Stimulated activated CD8-positive, alpha-beta memory T cell treated with anti-CD3 and anti-CD28 coated beads, Interleukin-4, amount 100 ng/mL, for 48 hours (primary cell): Measurements from ENCODE around the gene TMEM129.

ENCODE experiments used
- DNase-seq: peaks from one replicate; pipeline ENCODE4 v3.0.0-alpha.2; 2020

The TMEM129 gene

DNA sequence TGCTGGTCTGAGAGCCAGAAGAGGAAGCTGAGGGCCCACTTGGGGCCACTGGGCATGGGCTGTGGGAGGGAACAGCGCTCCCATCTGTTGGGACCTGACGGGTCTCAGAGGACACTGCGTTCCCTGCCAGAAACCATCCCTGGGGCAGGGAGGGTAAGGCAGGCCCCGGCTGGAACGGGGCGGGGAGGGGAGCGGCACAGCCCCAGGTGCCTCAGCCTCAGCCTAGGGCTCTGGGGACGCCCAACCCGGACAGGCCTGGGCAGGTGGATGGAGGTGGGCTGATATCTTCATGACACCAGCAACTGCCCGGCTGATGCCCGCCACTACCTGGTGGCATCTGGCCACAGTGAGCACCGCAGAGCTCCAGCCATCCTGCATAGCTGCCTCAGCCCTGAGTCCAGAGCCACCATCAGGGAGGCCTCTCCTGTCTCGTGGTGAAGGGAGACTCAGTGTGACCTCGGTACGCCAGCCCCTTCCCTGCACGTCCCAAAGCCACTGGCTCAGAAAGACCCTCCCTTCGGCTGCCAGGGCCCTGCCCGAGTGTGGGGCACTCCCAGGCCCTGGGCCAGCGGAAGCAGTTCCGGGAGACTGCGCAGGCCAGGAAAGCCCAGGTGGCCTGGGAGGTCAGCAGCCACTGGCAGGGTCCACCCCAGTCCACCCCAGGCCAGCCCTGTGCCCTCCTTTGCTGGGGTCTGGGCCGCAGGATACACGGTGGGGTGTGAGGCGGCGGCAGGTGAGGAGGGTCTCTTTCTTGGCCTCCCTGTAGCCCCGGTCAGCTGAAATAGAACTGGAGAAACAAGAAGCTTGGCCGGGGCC lies 37.4 kb upstream of the TMEM129 start:
- no peak for DNase-seq

GRCh38 chr4:1757836-1758235 lies 36.7 kb upstream of the TMEM129 start:
- no peak for DNase-seq

DNA sequence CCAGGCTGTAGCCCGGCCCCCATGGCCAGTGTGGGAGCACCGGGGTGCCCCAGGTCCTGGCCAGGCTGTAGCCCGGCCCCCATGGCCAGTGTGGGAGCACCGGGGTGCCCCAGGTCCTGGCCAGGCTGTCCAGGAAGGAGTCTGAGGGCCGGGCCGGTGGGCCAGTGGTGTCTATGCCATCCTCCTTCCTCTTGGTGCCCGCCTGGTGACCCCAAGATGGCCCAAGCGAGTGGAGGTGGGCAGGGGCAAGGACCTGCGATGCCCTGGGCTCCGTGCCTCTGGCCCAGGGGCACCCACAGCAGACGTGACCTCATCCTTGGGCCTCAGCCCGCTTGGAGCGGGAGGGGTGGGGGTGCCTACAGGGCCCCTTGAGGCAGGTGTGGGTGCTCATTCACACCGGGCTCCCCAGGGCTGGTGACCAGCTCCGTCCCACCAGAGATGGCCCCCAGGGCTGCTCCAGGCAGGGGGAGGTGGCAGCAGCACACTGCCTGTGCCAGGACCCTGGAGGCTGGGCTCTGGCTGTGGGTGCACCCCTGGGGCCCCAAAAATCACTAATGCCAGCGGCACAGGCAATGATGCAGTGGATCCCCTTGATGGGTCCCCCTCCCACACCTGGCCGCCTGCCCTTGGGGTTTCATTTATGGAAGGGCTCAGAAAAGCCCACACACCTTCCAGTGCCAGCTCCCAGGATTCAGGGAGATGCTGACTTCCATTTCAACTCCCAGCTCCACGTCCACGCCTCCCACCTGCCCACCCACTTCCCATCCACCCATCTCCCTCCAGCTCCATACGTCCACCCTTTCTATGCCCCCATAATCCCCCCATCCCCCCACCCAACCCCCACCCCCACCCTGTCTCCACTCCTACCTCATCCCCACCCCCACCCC lies 36.0 kb upstream of the TMEM129 start:
- DNase-seq: no peak

DNA sequence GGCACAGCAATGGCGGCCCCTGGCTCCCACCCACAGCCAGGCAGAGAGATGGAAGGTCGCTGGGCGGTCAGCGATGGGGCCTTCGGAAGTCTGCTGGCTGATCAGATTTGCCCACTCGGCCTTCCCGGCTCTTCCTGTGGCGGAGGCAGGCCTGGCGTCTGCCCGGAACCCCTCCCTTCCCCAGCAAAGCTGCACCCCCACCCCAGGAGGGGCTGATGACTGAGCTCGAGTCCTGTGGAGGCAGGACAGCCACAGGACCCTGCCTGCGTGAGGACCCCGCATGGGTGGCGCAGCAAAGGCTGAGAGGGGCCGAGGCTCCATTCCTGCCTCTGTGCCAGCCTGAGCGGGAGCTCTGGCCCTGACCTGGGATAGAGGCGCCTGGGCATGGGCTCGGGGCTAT lies 35.0 kb upstream of the TMEM129 start:
- DNase-seq: no peak

DNA sequence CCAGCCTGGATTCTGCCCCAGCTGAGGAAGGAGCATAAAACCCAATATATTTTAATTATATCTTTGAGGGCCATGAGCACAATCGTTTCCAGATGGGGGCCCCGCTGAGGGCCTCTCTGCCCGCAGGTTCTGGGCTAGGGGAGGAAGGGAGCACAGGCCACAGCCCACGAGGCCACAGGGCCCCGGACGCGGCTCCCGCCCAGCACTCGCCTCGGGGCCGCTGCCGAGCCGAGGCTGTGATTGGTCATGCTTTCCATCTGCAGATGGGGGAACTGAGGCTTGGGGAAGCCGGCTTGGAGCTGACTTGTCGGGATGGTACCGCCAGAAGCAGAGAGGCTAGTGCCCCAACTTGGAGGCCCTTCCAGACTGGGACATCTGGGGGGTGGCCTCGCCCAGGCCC lies 34.2 kb upstream of the TMEM129 start:
- no peak for DNase-seq

GRCh38 chr4:1754336-1754735 lies 33.2 kb upstream of the TMEM129 start:
- DNase-seq: no peak

DNA sequence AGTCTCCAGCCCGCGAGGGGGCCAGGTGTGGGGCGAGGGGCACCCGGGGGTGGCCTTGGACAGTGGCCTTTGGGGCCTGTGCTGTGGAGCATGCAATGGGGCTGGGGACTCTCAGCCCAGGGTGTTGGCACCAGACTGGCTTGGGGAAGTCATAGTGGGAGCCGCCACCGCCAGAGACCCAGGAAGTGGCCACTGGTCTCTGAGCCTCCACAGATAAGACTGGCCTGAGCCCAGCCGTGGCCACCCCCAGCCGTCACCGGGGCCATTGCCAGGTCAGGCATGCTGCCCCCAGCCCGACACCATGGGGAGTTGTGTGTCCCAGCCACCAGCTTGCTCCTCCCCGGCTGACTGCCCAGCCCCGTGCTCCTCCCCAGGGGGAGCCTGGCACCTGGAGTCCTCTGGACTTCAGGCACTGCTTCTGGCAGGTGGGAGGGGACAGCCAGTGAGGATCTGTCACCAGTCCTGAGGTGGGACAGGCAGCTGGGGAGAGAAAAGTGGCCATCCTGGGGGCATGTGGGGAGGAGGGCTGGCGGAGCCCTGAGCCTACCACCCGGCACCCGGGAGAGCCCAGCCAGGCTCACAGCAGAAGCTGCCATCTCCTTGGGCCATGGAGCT lies 32.7 kb upstream of the TMEM129 start:
- no peak for DNase-seq

GRCh38 chr4:1753294-1753696 lies 32.2 kb upstream of the TMEM129 start:
- no peak for DNase-seq

DNA sequence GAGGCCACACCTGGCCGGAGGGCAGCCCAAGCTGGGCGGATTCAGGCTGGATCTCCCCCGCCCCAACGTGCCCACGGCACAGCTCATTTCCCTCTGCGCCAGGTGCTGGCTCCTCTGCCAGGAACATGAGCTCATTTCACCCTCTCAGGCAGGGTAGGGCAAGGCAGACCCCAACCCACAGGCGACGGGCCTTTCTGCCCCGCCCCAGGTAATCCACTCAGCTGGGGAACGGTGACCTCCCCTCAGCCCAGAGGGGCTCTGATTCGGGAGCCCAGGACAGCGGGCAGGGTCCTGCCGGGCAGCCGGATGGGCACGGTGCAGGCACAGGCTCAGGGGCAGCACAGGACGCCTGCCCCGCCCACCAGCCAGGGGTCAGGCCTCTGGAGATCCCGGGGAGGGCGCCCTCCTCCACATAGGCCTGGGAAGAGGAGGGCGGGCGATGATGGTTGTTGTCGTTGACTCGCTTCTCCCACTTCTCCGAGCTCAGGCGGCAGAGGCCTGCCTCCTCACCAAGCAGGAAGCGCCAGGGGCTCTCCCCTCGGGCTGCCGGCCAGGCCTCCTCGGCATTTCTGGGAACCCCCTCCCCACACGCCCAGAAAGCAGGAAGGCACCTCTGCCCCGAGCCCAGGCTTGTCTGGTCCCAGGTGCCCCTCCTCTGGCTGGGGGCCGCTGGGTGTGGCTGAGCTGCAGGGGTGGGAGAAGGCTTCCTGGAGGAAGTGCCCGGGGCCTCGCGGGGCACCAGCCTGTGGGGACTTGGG lies 31.3 kb upstream of the TMEM129 start:
- peak; percentile 41 for DNase-seq

DNA sequence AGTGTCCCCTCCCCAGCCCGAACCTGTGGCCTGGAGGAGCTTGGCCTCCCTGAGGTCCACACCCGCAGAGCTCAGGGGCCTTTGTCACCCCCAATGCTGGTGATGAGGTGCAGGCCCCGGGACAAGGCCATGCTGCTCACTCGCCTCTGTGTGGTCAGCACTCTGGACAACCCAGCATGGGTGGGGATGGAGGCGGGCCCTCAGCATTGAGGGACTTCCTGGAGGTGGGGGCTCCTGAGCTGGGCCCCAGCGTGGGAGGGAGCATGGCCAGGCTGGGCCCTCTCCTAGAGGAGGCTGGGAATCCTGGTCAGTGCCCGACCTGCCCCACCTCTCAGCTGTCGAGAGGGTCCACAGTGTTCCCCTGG lies 30.8 kb upstream of the TMEM129 start:
- no peak for DNase-seq

GRCh38 chr4:1751155-1751918 lies 30.2 kb upstream of the TMEM129 start:
- no peak for DNase-seq

DNA sequence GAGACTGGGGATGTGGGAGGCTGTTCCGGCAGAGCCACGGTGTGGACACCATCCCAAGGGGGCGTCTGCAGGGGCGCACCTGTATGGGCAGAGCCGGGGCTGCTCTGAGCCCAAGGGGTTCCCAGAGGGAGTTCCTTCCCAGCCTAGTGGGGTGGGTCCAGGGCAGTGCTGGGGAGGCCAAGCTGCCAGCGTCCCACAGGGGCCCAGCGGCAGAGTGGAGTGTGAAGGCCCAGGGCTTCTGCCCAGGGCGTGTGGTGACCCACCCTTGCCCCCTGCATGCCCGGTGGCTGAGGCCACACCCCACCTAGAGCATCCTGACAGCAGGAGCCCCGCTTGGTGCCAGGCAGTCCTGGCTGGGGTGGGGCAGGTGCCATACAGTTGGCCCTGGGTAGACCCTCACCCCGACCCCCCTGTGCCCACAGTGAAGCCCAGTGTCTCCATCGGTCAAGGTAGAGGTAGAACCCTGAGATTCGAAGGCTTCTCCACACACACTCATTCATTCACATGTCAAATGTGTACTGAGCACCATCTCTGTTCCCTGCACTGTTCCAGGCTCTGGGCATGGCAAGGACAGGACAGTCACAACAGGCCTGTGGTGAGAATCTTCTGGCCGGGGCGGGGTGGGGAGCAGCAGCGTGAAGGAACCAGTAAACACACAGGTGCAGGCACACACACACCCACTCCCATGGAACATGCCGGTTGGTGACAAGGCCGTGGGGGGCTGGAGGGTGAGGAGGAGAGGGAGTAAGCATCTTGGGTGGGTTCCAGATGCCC lies 29.4 kb upstream of the TMEM129 start:
- no peak for DNase-seq

DNA sequence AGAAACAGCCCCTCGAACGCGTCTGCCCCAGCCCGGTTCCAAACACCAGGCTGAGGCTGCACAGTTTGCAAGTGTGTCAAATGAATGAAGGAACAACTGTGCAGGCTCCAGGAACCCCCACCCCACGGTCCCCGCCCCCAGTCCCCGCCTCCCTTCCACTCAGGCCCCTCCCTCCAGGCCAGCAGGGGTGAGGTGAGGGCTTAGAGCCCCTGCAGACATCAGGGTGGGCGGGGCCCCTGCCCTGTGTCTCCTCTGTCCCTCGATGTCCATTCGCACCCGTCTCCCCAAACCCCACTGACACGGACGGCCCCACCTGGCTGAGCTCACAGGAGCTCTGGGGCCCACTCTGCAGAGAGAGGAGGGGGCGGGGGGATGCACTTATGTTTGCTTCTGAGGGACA lies 28.7 kb upstream of the TMEM129 start:
- no peak for DNase-seq

- no peak for DNase-seq
Measured at GRCh38 chr4:1749370-1749769, 28.2 kb upstream of the TMEM129 start.

DNA sequence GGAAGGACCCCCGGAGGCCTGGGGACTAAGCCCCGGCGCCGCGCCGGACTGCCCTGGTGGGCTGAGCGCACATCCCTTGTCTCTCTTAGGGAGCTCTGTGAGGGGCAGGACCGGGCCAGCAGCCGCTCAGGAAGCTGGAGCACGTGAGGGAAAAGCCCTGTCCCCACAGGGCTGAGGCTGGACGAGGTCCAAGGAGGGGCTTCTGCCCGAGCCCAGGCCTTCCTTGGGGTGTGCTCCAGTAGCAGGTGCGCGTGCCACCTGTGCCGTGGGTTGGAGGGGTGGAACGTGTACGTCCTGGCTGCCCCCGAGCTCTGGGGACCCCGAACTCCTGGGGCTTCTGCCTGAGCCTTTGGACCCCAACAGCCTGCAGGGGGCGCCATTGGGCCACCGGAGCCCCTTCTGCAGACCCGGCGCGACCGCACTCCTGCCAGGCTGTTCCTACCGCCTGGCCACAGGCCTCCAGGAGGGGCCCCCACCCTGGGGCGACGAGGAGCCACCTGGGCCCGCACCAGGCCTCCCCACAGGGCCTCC lies 27.4 kb upstream of the TMEM129 start:
- DNase-seq: peak; percentile 95

DNA sequence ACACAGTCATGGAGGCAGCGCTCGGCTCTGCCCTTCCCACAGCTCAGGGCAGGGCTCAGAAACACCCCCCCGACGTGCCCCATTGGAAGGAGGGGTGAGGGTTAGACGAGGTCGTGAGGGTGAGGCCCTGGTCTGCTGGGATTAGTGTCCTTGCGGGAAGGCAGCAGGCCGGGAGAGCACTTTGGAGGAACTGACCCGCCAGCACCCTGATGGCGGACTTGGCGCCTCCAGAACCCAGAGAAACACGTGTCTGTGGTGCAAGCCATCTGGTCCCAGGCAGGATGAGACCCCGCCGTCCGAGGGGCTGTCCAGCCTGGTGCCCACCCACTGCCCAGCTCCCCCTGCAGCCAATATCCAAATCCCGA lies 26.5 kb upstream of the TMEM129 start:
- no peak for DNase-seq

GRCh38 chr4:1746919-1747602 lies 25.9 kb upstream of the TMEM129 start:
- DNase-seq: no peak

- DNase-seq: peak; percentile 94
Measured at GRCh38 chr4:1746265-1746691, 25.2 kb upstream of the TMEM129 start.

DNA sequence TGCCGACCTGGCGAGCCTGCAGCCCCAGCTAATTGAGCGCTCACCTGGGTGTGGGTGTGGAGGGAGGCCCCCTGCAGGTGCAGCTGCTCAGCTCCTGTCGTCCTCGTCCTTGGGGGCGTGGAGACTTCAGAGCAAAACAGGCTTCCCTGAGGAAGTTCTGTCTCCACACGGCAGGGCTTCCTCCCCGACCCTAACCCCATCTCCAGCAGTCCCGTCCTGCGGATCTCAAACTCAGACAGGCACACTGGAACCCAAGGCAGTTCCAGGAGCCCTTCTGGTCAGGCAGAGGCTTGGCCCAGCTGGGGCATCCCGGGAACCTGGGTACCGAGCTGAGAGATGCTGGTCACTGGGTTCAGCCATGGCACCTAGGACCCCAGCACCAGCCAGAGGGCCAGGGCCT lies 24.6 kb upstream of the TMEM129 start:
- DNase-seq: no peak

- DNase-seq: no peak
Measured at GRCh38 chr4:1745165-1745564, 24.0 kb upstream of the TMEM129 start.

- no peak for DNase-seq
Measured at GRCh38 chr4:1744552-1744951, 23.4 kb upstream of the TMEM129 start.
